B cell (primary cell): ENCODE results near the gene P2RY1.

ENCODE experiments used
- EZH2 ChIP-seq: IDR thresholded peaks from 2 replicates; pipeline ENCODE4 v1.6.1; 2012; ENCODE audit warnings: borderline replicate concordance, low read depth, mild to moderate bottlenecking, moderate library complexity, low read length; ENCODE audit not compliant: insufficient read depth, poor library complexity, severe bottlenecking
- TF ChIP-seq, protein P1 (sequence below): fragments of 200-600 bp; IDR thresholded peaks from one replicate; pipeline ENCODE4 v1.8.0; 2022; ENCODE audit warnings: antibody characterized with exemption, mild to moderate bottlenecking

DNA sequence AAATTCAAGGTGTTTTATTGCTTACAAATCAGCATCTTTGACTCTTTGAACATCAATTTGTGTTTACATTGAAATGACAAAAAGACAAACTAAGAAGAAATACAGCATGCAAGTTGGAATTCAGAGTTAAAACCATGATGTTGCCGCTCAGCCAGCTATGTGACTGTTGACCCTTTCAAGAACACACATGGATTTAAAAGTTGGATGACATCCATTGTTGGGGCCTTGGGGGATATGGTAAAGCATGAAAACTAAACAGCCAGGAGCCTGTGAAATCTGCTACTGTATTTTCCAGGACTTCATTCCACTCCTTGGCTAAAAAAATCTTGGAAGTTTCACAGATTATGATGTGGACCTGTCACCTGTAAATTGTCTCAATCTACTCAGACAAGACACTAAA is 4.6 kb downstream of the P2RY1 start:
- TF ChIP-seq, protein P1, sequence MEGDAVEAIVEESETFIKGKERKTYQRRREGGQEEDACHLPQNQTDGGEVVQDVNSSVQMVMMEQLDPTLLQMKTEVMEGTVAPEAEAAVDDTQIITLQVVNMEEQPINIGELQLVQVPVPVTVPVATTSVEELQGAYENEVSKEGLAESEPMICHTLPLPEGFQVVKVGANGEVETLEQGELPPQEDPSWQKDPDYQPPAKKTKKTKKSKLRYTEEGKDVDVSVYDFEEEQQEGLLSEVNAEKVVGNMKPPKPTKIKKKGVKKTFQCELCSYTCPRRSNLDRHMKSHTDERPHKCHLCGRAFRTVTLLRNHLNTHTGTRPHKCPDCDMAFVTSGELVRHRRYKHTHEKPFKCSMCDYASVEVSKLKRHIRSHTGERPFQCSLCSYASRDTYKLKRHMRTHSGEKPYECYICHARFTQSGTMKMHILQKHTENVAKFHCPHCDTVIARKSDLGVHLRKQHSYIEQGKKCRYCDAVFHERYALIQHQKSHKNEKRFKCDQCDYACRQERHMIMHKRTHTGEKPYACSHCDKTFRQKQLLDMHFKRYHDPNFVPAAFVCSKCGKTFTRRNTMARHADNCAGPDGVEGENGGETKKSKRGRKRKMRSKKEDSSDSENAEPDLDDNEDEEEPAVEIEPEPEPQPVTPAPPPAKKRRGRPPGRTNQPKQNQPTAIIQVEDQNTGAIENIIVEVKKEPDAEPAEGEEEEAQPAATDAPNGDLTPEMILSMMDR, result no peak
- TF ChIP-seq EZH2, result no peak
